GM18505 (cell line): ENCODE measurements around the gene AFAP1.
"Not testable (repeated sequence)": the region's sequence is repeated elsewhere in the genome, so short reads cannot be mapped to it uniquely, and the experiment has no call there.

Source experiments
- ATAC-seq: cut with Tn5 transposase; IDR thresholded peaks from one replicate; pipeline ENCODE4 v1.9.1; 2021; ENCODE audit not compliant: unreplicated experiment
- POLR2A ChIP-seq: IDR thresholded peaks from 4 replicates; pipeline ENCODE4 v1.6.1; 2011; ENCODE audit warnings: borderline replicate concordance; ENCODE audit not compliant: insufficient read depth, insufficient read length; ENCODE audit errors: extremely low read depth

The AFAP1 gene

DNA sequence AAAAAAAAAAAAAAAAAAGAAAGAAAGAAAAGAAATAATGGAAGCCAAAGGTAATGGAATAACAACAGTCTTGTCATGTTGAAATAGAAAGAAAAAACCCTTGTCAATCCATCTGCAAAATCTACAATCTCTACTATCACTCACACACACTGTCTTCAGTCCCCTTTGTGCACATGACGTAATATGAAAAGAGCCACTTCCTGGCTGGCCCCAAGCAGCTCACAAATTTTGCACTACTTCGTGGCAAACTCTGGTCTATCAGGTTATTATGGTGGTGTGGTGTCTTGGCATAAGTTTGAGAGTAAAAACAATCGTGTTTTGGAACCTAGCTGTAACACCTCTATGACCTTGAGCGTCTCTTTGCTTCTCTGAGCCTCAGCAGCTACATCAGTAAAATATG is 8.3 kb upstream of the AFAP1 start:
- no peak for ATAC-seq

GRCh38 chr4:7945709-7946380 is 6.2 kb upstream of the AFAP1 start:
- TF ChIP-seq POLR2A = no peak
- no peak for ATAC-seq

More for the DNA sequence above, 8.3 kb upstream of the AFAP1 start:
- no peak for TF ChIP-seq POLR2A

DNA sequence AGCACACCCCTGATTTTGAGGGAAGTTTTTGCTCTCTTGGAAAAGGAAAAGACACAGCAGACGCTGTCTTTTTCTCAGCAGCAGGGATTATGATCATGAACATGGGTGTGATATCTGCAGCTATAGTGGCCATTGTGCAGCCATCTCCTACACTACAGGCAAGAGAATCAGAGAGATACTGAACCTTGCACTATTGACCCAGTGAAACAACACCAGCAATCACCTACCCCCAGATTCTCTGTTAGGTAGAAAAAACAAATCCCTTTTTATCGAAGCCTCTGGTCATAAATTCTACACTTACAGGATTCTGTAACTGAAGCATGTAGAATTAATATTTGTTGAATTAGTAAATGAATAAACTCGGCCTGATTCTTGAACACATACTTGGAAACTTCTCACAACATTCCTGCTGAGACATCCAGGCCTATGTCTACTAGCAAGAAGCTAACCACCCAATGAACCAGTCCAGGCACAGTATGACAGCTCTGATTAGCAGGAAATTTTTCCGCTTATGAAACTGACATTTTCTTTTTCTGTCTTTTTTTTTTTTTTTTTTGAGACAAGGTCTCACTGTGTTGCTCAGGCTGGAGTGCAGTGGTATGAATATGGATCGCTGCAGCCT is 5.0 kb upstream of the AFAP1 start:
- no peak for ATAC-seq
- TF ChIP-seq POLR2A = no peak

DNA sequence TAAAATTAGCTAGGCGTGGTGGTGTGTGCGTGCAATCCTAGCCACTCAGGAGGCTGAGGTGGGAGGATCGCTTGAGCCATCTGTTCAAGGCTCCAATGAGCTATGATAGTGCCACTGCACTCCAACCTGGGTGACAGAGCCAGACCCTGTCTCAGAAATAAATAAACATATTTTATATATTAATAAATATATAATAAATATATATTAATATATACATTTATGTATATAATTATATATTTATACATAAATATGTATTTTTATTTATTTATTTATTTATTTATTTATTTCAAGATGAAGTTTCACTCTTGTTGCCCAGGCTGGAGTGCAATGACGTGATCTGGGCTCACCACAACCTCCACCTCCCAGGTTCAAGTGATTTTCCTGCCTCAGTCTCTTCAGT is 4.0 kb upstream of the AFAP1 start:
- not testable (repeated sequence) for ATAC-seq

GRCh38 chr4:7943211-7943610 is 3.5 kb upstream of the AFAP1 start:
- no peak for TF ChIP-seq POLR2A
- no peak for ATAC-seq

- no peak for TF ChIP-seq POLR2A
- ATAC-seq = no peak
Measured at GRCh38 chr4:7941965-7942496, 2.4 kb upstream of the AFAP1 start.

- ATAC-seq = no peak
- TF ChIP-seq POLR2A = no peak
Measured at GRCh38 chr4:7941111-7941964, 1.7 kb upstream of the AFAP1 start.

DNA sequence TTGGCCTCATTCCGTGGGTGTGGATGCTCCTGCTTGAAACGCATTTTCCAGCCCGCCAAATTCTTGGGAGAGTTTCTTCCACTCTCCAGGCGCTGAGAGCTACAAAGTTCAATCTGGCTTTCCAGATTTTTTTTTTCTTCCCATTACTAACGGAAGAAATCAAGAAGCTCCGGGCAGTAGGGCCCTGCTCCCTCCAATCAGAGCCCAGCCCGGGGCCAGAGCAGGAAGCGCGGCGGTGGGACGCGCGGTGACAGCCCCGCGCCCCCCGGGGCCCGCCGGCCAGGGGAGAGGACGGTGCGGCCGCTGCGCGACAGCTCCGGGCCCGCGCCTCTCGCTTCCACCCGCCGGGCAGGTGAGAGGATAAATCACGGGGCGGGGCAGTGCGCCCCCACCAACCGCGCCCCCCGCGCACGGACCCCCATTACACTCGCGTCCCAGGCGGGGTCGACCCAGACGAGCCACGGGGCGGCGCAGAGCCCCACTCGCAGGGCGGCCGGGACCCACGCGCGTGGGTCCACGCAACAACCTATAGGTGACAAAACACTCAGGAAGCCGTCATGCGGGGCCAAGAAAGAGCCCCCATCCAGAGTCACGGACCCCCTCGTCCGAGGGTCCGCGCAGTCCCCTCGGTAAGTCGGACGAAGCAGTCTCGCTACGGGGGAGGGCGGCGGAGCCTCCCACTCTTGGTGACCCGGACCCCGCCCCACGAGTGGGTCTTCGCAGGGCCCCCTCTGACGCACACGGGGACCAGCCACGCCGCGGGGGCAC is 868 bp downstream of the AFAP1 start:
- TF ChIP-seq POLR2A = no peak
- no peak for ATAC-seq

DNA sequence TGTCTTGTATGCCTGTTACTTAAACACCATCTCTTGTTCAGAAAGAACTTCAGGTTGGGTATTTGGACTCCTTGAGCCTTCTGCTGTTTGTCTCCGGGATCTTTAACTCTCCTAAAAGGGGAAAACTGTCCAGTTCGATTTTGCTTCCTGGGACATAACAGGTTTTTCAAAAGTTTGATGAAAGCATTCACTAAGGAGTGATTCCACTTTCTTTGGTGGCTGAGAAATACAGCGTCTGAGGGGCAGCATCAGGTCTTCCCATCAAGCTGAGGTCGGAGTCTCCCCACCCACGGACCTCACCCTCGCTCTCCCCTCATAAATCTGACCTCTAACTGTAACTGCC is 1.4 kb downstream of the AFAP1 start:
- no peak for TF ChIP-seq POLR2A
- ATAC-seq = no peak

GRCh38 chr4:7937006-7937405 is 2.7 kb downstream of the AFAP1 start:
- no peak for TF ChIP-seq POLR2A
- ATAC-seq = no peak

DNA sequence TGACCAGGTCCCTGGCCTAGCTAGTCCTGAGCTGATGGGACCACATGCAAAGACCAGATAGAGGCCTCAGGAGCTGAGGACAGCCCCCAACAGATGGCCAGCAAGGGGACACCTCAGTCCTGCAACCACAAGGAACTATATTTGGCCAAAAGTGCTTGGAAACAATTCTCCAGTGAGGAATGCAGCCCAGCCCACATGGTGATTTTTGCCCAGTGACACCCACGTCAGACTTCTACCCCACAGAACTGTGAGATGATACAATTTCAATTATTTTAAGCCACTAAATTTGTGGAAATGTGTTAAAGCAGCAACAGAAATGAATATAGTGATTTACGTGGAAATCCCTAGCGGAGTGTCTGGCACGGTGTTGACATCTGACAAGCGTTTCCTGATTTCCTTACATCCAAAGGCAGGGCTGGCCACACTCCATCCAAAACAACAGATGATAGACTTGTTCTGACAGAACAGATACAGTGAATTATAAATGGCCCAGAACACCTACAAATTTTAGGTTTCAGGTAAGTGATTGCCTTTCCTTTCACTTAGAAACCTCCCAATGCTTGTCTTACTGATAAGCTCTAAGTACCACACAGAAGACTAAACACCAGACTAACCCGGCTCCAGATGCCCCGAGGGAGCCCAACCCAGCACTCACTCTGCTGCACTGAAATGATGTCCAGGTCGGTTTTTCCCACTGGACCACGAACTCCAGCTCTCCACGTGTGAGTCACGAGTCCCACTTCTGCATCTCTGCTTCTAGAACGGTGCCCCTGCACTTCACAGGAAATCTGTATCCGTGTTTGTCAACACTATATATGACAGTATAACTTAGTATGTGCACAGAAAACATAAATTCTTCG is 5.8 kb downstream of the AFAP1 start:
- ATAC-seq = no peak
- TF ChIP-seq POLR2A = no peak

DNA sequence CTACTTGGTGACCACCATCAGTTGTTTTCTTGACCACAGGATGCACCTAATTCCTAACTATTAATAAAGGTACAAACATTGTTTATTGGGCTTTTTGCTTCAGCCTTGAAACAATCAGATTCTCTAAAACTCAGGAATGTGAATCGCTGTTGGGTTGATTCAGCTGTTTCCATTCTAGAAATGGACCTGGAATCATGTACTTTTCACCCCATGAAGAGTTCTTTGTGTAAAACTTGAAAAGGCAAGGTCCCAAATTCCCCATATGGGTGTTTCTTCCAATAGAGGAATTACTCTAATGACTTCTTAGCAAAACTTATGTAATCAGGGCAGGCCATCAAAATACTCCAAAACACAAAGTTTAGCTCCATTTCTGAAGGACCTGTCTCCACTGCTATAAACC is 7.4 kb downstream of the AFAP1 start:
- TF ChIP-seq POLR2A = no peak
- no peak for ATAC-seq
